Raji (cell line): Measurements from ENCODE around the gene COG8.

Source experiments
- POLR2A ChIP-seq: IDR thresholded peaks from 2 replicates; pipeline ENCODE4 v1.6.1; 2011; ENCODE audit warnings: low read depth, low read length, control low read depth; ENCODE audit not compliant: insufficient read depth

The COG8 gene

DNA sequence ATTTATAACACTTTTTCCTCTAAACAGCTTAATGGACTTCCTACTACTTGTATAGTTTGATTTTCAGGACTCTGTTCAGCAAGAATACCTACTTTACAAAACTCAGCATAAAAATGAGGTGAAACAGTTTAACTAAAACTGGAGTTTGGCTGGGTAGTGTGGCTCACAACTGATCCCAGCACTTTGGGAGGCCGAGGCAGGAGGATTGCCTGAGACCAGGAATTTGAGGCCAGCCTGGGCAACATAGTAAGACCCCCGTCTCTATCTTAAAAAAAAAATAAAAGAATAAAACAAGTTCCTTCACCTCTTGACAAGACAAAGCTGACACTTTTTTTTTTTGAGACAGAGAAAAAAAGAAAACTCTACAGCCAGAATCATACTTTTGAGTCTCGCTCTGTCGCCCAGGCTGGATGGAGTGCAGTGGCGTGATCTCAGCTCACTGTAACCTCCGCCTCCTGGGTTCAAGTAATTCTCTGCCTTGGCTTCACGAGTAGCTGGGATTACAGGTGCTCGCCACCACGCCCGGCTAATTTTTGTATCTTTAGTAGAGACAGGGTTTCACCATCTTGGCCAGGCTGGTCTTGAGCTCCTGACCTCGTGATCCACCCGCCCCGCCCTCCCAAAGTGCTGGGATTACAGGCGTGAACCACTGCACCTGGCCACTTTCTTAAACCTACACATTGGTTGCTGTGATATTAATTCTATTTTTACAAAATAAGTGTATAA, 11.6 kb downstream of the COG8 start:
- TF ChIP-seq POLR2A = no peak

GRCh38 chr16:69326172-69326873, 13.0 kb downstream of the COG8 start:
- TF ChIP-seq POLR2A = no peak

DNA sequence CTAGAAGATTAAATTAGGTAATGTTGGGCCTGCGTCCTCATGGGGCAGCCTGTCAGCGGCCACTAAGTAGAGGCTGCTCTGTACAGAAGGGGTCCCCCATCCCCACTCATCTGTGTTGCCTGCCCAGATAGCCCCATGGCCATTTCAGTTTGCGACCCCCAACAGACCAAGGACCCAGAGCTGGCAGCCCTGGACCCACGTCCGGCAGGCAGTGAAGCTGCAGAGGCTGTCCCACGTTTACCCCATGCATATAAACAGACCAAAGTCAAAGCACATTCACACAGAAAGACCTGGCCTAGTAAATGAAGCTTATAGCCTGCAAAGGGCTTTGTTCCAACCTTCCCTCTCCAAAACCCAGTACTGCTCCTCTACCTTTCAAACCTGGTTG, 13.6 kb downstream of the COG8 start:
- TF ChIP-seq POLR2A = no peak

GRCh38 chr16:69324585-69325253, 14.6 kb downstream of the COG8 start:
- no peak for TF ChIP-seq POLR2A

GRCh38 chr16:69324013-69324531, 15.3 kb downstream of the COG8 start:
- TF ChIP-seq POLR2A = no peak

DNA sequence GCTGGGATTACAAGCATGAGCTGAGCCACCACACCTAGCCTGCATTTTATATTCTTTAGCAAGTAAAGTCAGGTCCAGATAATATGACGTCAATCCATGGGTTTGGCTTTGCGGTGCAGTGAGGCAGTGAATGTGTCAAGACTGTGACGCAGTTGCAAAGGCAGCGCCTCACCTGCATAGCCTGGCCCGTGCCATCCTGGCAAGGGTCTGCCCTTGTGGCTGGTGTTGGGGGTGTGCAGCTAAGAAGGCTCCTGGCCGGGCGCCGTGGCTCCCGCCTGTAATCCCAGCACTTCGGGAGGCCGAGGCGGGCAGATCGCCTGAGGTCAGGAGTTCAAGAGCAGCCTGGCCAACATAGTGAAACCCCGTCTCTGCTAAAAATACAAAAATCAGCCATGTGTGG, 15.9 kb downstream of the COG8 start:
- no peak for TF ChIP-seq POLR2A

- no peak for TF ChIP-seq POLR2A
These were observed 17.0 kb downstream of the COG8 start for GRCh38 chr16:69322343-69322742.

DNA sequence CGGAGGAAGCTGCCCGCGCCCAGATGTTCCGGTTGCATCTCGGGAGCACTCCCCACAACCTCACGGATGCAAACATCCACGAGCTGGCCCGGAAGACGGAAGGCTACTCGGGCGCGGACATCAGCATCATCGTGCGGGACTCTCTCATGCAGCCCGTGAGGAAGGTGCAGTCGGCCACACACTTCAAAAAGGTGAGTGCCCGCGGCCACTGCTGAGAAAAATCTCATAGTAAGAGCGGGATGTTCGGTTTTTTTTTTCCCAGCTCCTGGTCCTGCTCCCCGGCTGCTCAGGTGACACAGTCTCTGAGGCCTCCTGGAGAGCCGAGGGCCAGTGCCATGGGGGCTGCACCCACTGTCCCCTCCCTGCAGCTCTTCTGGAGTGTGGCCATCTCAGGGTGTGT, 18.3 kb downstream of the COG8 start:
- no peak for TF ChIP-seq POLR2A

DNA sequence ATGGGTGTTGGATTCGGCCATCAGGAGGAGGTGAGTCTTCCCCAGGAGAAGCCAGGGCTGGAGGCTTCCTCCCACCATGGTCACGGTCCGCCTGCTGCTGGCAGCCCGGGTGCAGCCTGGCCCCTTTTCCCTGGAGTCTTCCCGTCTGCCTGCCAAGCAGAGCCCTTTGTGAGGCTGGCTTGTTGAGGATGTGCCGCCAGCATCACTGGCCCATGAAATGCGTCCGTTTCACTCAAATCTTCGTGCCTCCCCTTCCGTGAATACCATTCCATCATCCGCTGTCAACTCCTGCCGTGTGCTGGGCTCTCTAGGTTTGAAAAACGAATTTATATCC, 18.7 kb downstream of the COG8 start:
- TF ChIP-seq POLR2A = no peak

DNA sequence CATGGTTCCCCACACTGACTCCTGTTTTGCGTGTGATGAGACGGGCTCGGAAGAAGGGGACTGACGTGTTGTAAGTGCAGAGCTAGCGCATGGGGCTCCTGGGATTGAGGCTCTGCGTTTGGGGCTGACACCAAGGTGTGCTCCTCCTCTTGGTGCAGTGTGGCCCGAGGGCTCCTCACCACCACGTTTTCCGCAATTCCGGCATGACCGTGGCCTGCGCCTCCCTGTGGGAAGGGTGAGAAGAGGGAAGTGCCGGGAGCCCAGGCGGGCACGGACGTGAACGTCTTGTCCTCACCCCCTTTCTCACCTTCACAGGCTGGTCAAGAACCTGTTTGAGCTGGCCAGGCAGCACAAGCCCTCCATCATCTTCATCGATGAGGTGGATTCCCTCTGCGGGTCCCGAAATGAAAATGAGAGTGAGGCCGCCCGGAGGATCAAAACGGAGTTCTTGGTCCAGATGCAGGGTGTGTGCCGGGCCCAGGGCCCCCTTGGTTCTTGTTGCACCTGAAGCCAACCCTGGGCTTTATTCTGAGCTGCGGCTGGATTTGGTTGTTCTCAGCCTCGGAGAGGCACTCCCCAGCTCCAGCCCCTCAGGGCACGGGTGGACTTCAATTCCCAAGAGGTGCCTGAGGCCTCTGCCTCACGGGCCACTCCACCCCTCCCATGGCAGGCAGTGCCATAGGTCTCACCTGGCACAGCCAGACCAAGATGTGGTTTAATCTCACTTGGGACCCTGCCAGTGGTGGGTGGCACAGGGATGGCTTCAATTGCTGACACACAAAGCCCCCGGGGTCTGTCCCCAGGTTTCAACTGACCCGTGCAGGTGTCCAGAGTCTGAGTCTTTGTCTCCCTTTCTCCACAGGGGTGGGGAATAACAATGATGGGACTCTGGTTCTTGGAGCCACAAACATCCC, 19.3 kb downstream of the COG8 start:
- TF ChIP-seq POLR2A = no peak

DNA sequence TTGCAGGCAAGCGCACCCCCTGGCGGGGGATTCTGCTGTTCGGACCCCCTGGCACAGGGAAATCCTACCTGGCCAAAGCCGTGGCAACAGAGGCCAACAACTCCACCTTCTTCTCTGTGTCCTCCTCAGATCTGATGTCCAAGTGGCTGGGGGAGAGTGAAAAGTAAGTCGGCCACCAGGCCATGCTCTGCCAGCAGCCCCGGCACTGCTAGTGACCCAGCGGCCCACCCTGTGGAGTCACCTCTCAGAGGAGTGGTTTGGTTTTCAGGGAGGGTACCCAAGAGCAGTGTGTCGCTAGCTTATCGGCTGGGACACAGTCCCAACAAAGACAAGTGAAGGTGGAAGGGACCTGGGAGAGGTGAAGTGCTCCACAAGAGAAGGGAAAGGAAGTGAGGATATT, 20.0 kb downstream of the COG8 start:
- TF ChIP-seq POLR2A = no peak

GRCh38 chr16:69318911-69319289, 20.5 kb downstream of the COG8 start:
- no peak for TF ChIP-seq POLR2A

GRCh38 chr16:69318177-69318910, 21.0 kb downstream of the COG8 start:
- TF ChIP-seq POLR2A = no peak

DNA sequence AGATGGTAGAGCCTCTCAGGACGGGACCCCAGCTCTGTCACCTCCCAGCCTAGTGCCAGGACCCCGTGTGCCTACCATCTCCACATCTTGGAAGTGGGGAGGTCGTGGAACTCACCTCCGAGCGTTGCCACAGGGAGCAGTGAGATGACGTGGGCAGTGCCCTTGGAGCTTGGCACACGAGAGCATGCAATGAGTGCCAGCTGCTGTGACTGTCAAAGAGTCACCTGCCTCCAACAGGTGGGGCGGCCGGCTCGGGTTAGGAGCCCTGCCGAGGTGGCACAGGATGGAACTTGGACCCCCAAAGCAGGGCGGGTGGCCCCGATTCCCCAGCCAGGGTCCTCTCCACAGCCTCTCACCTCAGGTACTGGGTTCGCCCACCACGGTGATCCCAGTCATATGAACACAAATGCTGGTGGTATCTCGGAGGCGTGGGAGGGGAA, 22.7 kb downstream of the COG8 start:
- TF ChIP-seq POLR2A = no peak
